ENCODE data around the gene KCNMA1. TPM values are rescaled to one million over a fixed set of nuclear protein-coding genes. Genes with fewer than 3 reads are reported as not detected.

Gene KCNMA1
- total RNA-seq, 3 donors from 2014 or later, result 0.10 to 0.60 (median 0.18) TPM

GRCh38 chr10:77363210-77363609 is 274.4 kb downstream of the KCNMA1 start:
- Mint-ChIP-seq H3K4me1 (ENCODE audit: low read depth) (no peaks in the 10 kb centered on the region), H3K27me3 (ENCODE audit: low read depth) (peaks cover 3% of the 10 kb centered on the region), H3K36me3 (ENCODE audit: insufficient read depth) (no peaks in the 10 kb centered on the region), H3K4me3 (no peak overlapping the region), H3K9me3 (peaks cover 2% of the 10 kb centered on the region)
- ATAC-seq (no peak), DNase-seq (no peak)

- H3K9me3 Mint-ChIP-seq, result no peaks in the 10 kb centered on the region
- no peaks in the 10 kb centered on the region for H3K36me3 Mint-ChIP-seq (ENCODE audit: insufficient read depth)
- no peak for ATAC-seq
- DNase-seq, result no peak
- no peaks in the 10 kb centered on the region for H3K4me1 Mint-ChIP-seq (ENCODE audit: low read depth)
- H3K4me3 Mint-ChIP-seq, result no peak overlapping the region
- peaks cover 3% of the 10 kb centered on the region for H3K27me3 Mint-ChIP-seq (ENCODE audit: low read depth)
Observed at GRCh38 chr10:77361831-77362230, 275.8 kb downstream of the KCNMA1 start.

DNA sequence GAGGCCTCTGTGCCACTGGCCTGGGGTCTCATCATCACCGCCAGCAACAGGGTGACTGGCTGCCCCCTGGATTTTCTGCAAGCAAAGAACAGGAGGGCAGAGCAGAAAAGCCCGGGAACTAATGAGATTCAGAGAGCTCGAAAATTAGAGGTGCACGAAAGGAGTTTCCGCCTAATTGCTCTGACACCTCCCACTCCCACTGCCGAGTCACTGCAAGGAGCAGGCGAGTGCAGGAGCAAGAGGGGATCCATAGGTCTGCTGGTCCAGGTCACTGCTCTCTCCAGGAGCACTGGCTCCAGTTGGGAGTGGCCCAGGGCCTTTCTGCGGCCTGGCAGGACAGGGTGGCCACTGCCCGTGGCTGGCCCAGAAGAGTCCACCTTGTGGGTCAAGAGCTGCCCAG is 276.2 kb downstream of the KCNMA1 start:
- no peak overlapping the region for H3K4me3 Mint-ChIP-seq
- no peaks in the 10 kb centered on the region for H3K4me1 Mint-ChIP-seq (ENCODE audit: low read depth)
- H3K27me3 Mint-ChIP-seq (ENCODE audit: low read depth), result peaks cover 3% of the 10 kb centered on the region
- no peaks in the 10 kb centered on the region for H3K9me3 Mint-ChIP-seq
- ATAC-seq (no peak), DNase-seq (no peak)
- H3K36me3 Mint-ChIP-seq (ENCODE audit: insufficient read depth), result no peaks in the 10 kb centered on the region

GRCh38 chr10:77360835-77361234 is 276.8 kb downstream of the KCNMA1 start:
- H3K27me3 Mint-ChIP-seq (ENCODE audit: low read depth), result peaks cover 3% of the 10 kb centered on the region
- ATAC-seq (no peak), DNase-seq (no peak)
- no peaks in the 10 kb centered on the region for H3K4me1 Mint-ChIP-seq (ENCODE audit: low read depth)
- no peaks in the 10 kb centered on the region for H3K9me3 Mint-ChIP-seq
- H3K36me3 Mint-ChIP-seq (ENCODE audit: insufficient read depth), result no peaks in the 10 kb centered on the region
- no peak overlapping the region for H3K4me3 Mint-ChIP-seq

- DNase-seq (no peak), ATAC-seq (no peak)
- peaks cover 3% of the 10 kb centered on the region for H3K27me3 Mint-ChIP-seq (ENCODE audit: low read depth)
- no peaks in the 10 kb centered on the region for H3K36me3 Mint-ChIP-seq (ENCODE audit: insufficient read depth)
- H3K4me1 Mint-ChIP-seq (ENCODE audit: low read depth), result no peaks in the 10 kb centered on the region
- H3K4me3 Mint-ChIP-seq, result no peak overlapping the region
- H3K9me3 Mint-ChIP-seq, result no peaks in the 10 kb centered on the region
Observed at GRCh38 chr10:77359950-77360520, 277.6 kb downstream of the KCNMA1 start.

GRCh38 chr10:77359287-77359691 is 278.3 kb downstream of the KCNMA1 start:
- ATAC-seq, result no peak

GRCh38 chr10:77358656-77359055 is 279.0 kb downstream of the KCNMA1 start:
- Mint-ChIP-seq H3K4me3 (no peak overlapping the region), H3K4me1 (ENCODE audit: low read depth) (no peaks in the 10 kb centered on the region), H3K36me3 (ENCODE audit: insufficient read depth) (no peaks in the 10 kb centered on the region), H3K27me3 (ENCODE audit: low read depth) (peaks cover 3% of the 10 kb centered on the region), H3K9me3 (no peaks in the 10 kb centered on the region)
- ATAC-seq (no peak), DNase-seq (no peak)

More at GRCh38 chr10:77359287-77359691, 278.3 kb downstream of the KCNMA1 start:
- Mint-ChIP-seq H3K27me3 (ENCODE audit: low read depth) (peaks cover 3% of the 10 kb centered on the region), H3K4me3 (no peak overlapping the region), H3K36me3 (ENCODE audit: insufficient read depth) (no peaks in the 10 kb centered on the region), H3K4me1 (ENCODE audit: low read depth) (no peaks in the 10 kb centered on the region), H3K9me3 (no peaks in the 10 kb centered on the region)
- no peak for DNase-seq

- no peak for DNase-seq
- Mint-ChIP-seq H3K4me3 (no peak overlapping the region), H3K27me3 (ENCODE audit: low read depth) (peaks cover 3% of the 10 kb centered on the region), H3K4me1 (ENCODE audit: low read depth) (no peaks in the 10 kb centered on the region), H3K9me3 (no peaks in the 10 kb centered on the region), H3K36me3 (ENCODE audit: insufficient read depth) (no peaks in the 10 kb centered on the region)
- ATAC-seq, result no peak
Observed at GRCh38 chr10:77357611-77358310, 279.8 kb downstream of the KCNMA1 start.

- Mint-ChIP-seq H3K27me3 (ENCODE audit: low read depth) (peaks cover 3% of the 10 kb centered on the region), H3K36me3 (ENCODE audit: insufficient read depth) (no peaks in the 10 kb centered on the region), H3K4me1 (ENCODE audit: low read depth) (no peaks in the 10 kb centered on the region), H3K4me3 (no peak overlapping the region), H3K9me3 (no peaks in the 10 kb centered on the region)
- ATAC-seq (no peak), DNase-seq (no peak)
Observed at GRCh38 chr10:77357185-77357584, 280.4 kb downstream of the KCNMA1 start.

GRCh38 chr10:77355844-77356243 is 281.8 kb downstream of the KCNMA1 start:
- Mint-ChIP-seq H3K27me3 (ENCODE audit: low read depth) (peaks cover under 1% of the 10 kb centered on the region), H3K36me3 (ENCODE audit: insufficient read depth) (no peaks in the 10 kb centered on the region), H3K4me1 (ENCODE audit: low read depth) (no peaks in the 10 kb centered on the region), H3K9me3 (no peaks in the 10 kb centered on the region), H3K4me3 (no peak overlapping the region)
- DNase-seq (no peak), ATAC-seq (no peak)

DNA sequence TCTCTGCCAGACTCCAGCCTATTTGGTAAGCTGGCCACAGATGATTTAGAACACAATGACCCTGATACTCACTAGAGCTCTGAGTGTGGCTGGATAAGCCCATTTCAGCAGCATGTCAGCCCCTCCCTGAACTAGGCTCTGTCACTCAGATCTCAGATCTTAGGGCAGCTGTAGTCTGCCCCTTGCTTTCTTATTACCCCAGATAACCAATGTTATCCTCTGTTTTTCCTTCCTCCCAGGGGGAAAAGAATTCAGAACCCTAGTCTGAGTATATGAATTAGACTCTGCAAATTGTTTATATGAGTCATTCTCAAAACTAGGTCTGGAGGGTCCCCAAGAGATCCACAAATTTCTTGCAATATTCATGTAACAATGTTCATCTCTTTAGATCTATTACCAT is 286.2 kb downstream of the KCNMA1 start:
- Mint-ChIP-seq H3K27me3 (ENCODE audit: low read depth) (no peaks in the 10 kb centered on the region), H3K9me3 (no peaks in the 10 kb centered on the region), H3K36me3 (ENCODE audit: insufficient read depth) (no peaks in the 10 kb centered on the region), H3K4me1 (ENCODE audit: low read depth) (no peaks in the 10 kb centered on the region), H3K4me3 (no peak overlapping the region)
- ATAC-seq (no peak), DNase-seq (no peak)

GRCh38 chr10:77350711-77351119 is 286.9 kb downstream of the KCNMA1 start:
- ATAC-seq (peak; percentile 37 to 56), DNase-seq (no peak)
- no peaks in the 10 kb centered on the region for H3K36me3 Mint-ChIP-seq (ENCODE audit: insufficient read depth)
- no peaks in the 10 kb centered on the region for H3K27me3 Mint-ChIP-seq (ENCODE audit: low read depth)
- no peak overlapping the region for H3K4me3 Mint-ChIP-seq
- H3K9me3 Mint-ChIP-seq, result no peaks in the 10 kb centered on the region
- H3K4me1 Mint-ChIP-seq (ENCODE audit: low read depth), result no peaks in the 10 kb centered on the region

DNA sequence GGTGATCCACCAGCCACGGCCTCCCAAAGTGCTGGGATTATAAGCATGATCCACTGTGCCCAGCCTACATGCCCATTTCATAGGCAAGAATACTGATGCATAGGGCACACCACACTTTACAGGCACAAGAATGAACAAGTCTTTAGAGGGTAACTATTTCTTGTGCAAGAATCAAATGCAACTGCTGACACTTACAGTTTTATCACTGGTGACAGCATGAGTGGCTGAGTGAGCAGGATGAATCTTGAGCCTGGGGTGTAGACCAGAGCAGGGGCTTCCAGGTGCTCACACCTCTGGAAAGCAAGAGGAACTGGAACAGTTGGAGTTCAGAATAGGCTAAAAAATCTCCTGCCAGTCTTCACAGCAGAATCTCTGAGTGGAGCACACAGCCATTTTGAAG is 287.5 kb downstream of the KCNMA1 start:
- Mint-ChIP-seq H3K9me3 (no peaks in the 10 kb centered on the region), H3K27me3 (ENCODE audit: low read depth) (no peaks in the 10 kb centered on the region), H3K4me3 (no peak overlapping the region), H3K36me3 (ENCODE audit: insufficient read depth) (no peaks in the 10 kb centered on the region), H3K4me1 (ENCODE audit: low read depth) (no peaks in the 10 kb centered on the region)
- DNase-seq (no peak), ATAC-seq (no peak)

- no peaks in the 10 kb centered on the region for H3K36me3 Mint-ChIP-seq (ENCODE audit: insufficient read depth)
- ATAC-seq (no peak), DNase-seq (no peak)
- H3K9me3 Mint-ChIP-seq, result no peaks in the 10 kb centered on the region
- no peak overlapping the region for H3K4me3 Mint-ChIP-seq
- H3K27me3 Mint-ChIP-seq (ENCODE audit: low read depth), result no peaks in the 10 kb centered on the region
- H3K4me1 Mint-ChIP-seq (ENCODE audit: low read depth), result no peaks in the 10 kb centered on the region
Observed at GRCh38 chr10:77349226-77349625, 288.4 kb downstream of the KCNMA1 start.

- Mint-ChIP-seq H3K4me1 (ENCODE audit: low read depth) (no peaks in the 10 kb centered on the region), H3K9me3 (no peaks in the 10 kb centered on the region), H3K27me3 (ENCODE audit: low read depth) (no peaks in the 10 kb centered on the region)
Observed at GRCh38 chr10:77348751-77349150, 288.9 kb downstream of the KCNMA1 start.

More at GRCh38 chr10:77348751-77349150, 288.9 kb downstream of the KCNMA1 start:
- ATAC-seq, result no peak
- no peak overlapping the region for H3K4me3 Mint-ChIP-seq
- no peaks in the 10 kb centered on the region for H3K36me3 Mint-ChIP-seq (ENCODE audit: insufficient read depth)
- DNase-seq, result no peak
